PC-3 (cell line): ENCODE measurements around the gene UBE2Q1. TPM values are rescaled to one million over a fixed set of nuclear protein-coding genes. Genes with fewer than 3 reads are reported as not detected.

Experiments
- ATAC-seq: fragments of 200-7000 bp; cut with Tn5 transposase; 2 replicates; pipeline ENCODE4 v1.9.1; 2020; ENCODE audit warnings: mild to moderate bottlenecking, moderate library complexity
- BruUV-seq: library from RNA; stranded (reverse); fragments of 400-500 nt; replicated peaks from 2 replicates; lab custom pipeline; 2021; lab: Mats Ljungman, UMichigan
- CTCF ChIA-PET: fragments of 300-600 bp; sonication (Branson Sonifier 250); formaldehyde crosslinking; loops from one replicate; lab custom pipeline; 2022; ENCODE audit warnings: antibody characterized with exemption; lab: Charles Lee
- POLR2A ChIA-PET: fragments of 300-600 bp; sonication (Branson Sonifier 250); formaldehyde crosslinking; loops from one replicate; lab custom pipeline; 2022; ENCODE audit warnings: antibody characterized with exemption; ENCODE audit not compliant: unreplicated experiment; lab: Charles Lee
- DNase-seq: peaks from one replicate; pipeline ENCODE4 v3.0.0-alpha.2; 2015
- H2AFZ ChIP-seq: fragments of 300-600 bp; sonication (generic); 2 replicates; pipeline ENCODE4 v1.6.0; 2016; ENCODE audit warnings: antibody characterized with exemption, low read length
- H3F3A ChIP-seq: fragments of 300-600 bp; sonication (generic); one replicate; pipeline ENCODE4 v1.6.0; 2017; ENCODE audit warnings: antibody characterized with exemption, low read length, control low read depth, mild to moderate bottlenecking; ENCODE audit not compliant: unreplicated experiment
- H3K27ac ChIP-seq: fragments of 300-600 bp; sonication (generic); 2 replicates; pipeline ENCODE4 v1.5.1; 2016; ENCODE audit warnings: mild to moderate bottlenecking, low read length
- H3K27me3 ChIP-seq: fragments of 300-600 bp; sonication (generic); 2 replicates; pipeline ENCODE4 v1.6.1; 2016; ENCODE audit warnings: low read length, mixed read lengths
- H3K36me3 ChIP-seq: fragments of 300-600 bp; sonication (generic); 2 replicates; pipeline ENCODE4 v1.6.1; 2016; ENCODE audit warnings: low read depth, mixed run types, low read length, mixed read lengths
- H3K4me1 ChIP-seq: fragments of 300-600 bp; sonication (generic); 2 replicates; pipeline ENCODE4 v1.5.1; 2016; ENCODE audit warnings: low read length; ENCODE audit not compliant: insufficient read depth
- H3K4me2 ChIP-seq: fragments of 300-600 bp; sonication (generic); 2 replicates; pipeline ENCODE4 v1.6.0; 2016; ENCODE audit warnings: low read length
- H3K4me3 ChIP-seq: fragments of 300-600 bp; sonication (generic); 2 replicates; pipeline ENCODE4 v1.5.1; 2016; ENCODE audit warnings: mild to moderate bottlenecking, low read length, mixed read lengths
- H3K79me2 ChIP-seq: fragments of 300-600 bp; sonication (generic); 2 replicates; pipeline ENCODE4 v1.6.1; 2017; ENCODE audit warnings: low read length, mixed read lengths
- H3K9ac ChIP-seq: fragments of 300-600 bp; sonication (generic); 2 replicates; pipeline ENCODE4 v1.6.0; 2016; ENCODE audit warnings: mild to moderate bottlenecking, low read length
- H3K9me2 ChIP-seq: fragments of 300-600 bp; sonication (generic); replicated peaks from 2 replicates; pipeline ENCODE4 v1.6.1; 2016; ENCODE audit warnings: mixed run types, low read length, mixed read lengths
- H3K9me3 ChIP-seq: fragments of 300-600 bp; sonication (generic); 2 replicates; pipeline ENCODE4 v1.6.1; 2016; ENCODE audit warnings: low read length, mixed read lengths
- H4K20me1 ChIP-seq: fragments of 300-600 bp; sonication (generic); 2 replicates; pipeline ENCODE4 v1.6.1; 2016; ENCODE audit warnings: low read length, mixed read lengths
- EZH2 ChIP-seq: fragments of 300-600 bp; sonication (generic); IDR thresholded peaks from one replicate; pipeline ENCODE4 v1.6.1; 2017; ENCODE audit warnings: antibody characterized with exemption, mild to moderate bottlenecking, low read length; ENCODE audit not compliant: unreplicated experiment
- EZH2phosphoT487 ChIP-seq: fragments of 300-600 bp; sonication (generic); IDR thresholded peaks from 2 replicates; pipeline ENCODE4 v1.6.1; 2018; ENCODE audit warnings: mild to moderate bottlenecking, antibody characterized with exemption, low read length, borderline replicate concordance
- intact Hi-C: fragments of 100-400 bp; cut with micrococcal nuclease; formaldehyde crosslinking; loops from 2 replicates; pipeline ENCODE4 v1.9.0; 2023
- total RNA-seq: library from RNA; depleted of rRNA; stranded (reverse); fragments of >200 nt; gene quantifications from 2 replicates; pipeline ENCODE4 v1.2.3, GENCODE V29; 2014
- TF ChIP-seq, protein P1 (sequence below): fragments of 300-600 bp; sonication (generic); conservative IDR thresholded peaks from 2 replicates; pipeline ENCODE4 v1.5.1; 2017; ENCODE audit warnings: antibody characterized with exemption, low read depth, mild to moderate bottlenecking, low read length

Gene UBE2Q1
- total RNA-seq, 1 experiment from 2014 or later: 40.0 TPM

- H3K4me2 ChIP-seq: no peak overlapping the region
- no peak overlapping the region for H2AFZ ChIP-seq
- ChIA-PET CTCF (no interaction called here), POLR2A (no interaction called here)
- no peaks in the 10 kb centered on the region for H3K27me3 ChIP-seq
- no peak overlapping the region for H3K27ac ChIP-seq
- no peaks in the 10 kb centered on the region for H3K79me2 ChIP-seq
- no peak overlapping the region for H3K4me3 ChIP-seq
- H3K4me1 ChIP-seq: no peaks in the 10 kb centered on the region
- peaks cover 27% of the 10 kb centered on the region; the same call in 1 of the 2 replicates for H3K36me3 ChIP-seq
- ATAC-seq (no peak), DNase-seq (no peak)
- H3F3A ChIP-seq: no peaks in the 10 kb centered on the region
- H4K20me1 ChIP-seq: no peaks in the 10 kb centered on the region
- no peaks in the 10 kb centered on the region for H3K9me3 ChIP-seq
- BruUV-seq: no TSS peak
- H3K9ac ChIP-seq: no peak overlapping the region
- H3K9me2 ChIP-seq: no peaks in the 10 kb centered on the region
- TF ChIP-seq EZH2phosphoT487 (no peak), EZH2 (no peak)
- TF ChIP-seq, protein P1, sequence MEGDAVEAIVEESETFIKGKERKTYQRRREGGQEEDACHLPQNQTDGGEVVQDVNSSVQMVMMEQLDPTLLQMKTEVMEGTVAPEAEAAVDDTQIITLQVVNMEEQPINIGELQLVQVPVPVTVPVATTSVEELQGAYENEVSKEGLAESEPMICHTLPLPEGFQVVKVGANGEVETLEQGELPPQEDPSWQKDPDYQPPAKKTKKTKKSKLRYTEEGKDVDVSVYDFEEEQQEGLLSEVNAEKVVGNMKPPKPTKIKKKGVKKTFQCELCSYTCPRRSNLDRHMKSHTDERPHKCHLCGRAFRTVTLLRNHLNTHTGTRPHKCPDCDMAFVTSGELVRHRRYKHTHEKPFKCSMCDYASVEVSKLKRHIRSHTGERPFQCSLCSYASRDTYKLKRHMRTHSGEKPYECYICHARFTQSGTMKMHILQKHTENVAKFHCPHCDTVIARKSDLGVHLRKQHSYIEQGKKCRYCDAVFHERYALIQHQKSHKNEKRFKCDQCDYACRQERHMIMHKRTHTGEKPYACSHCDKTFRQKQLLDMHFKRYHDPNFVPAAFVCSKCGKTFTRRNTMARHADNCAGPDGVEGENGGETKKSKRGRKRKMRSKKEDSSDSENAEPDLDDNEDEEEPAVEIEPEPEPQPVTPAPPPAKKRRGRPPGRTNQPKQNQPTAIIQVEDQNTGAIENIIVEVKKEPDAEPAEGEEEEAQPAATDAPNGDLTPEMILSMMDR: no peak
- intact Hi-C loops: no loop called here
Measured at GRCh38 chr1:154577346-154578057, 19.0 kb upstream of the UBE2Q1 start.

DNA sequence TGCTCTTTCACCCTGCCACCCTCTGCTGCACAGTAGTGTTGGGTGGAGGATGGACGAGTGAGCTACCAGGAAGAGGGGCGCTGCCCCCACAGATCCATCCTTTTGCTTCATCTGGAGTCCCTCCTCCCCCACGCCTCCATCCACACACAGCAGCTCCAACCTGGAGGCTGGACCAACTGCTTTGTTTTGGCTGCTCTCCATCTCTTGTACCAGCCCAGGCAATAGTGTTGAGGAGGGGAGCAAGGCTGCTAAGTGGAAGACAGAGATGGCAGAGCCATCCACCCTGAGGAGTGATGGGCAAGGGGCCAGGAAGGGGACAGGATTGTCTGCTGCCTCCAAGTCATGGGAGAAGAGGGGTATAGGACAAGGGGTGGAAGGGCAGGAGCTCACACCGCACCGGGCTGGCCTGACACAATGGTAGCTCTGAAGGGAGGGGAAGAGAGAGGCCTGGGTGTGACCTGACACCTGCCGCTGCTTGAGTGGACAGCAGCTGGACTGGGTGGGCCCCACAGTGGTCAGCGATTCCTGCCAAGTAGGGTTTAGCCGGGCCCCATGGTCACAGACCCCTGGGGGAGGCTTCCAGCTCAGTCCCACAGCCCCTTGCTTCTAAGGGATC lies 17.6 kb upstream of the UBE2Q1 start:
- Histone ChIP-seq H3K9me2 (no peaks in the 10 kb centered on the region), H3K9ac (no peak overlapping the region), H3K4me1 (no peaks in the 10 kb centered on the region), H3K4me2 (no peak overlapping the region), H3K9me3 (no peaks in the 10 kb centered on the region), H3F3A (no peaks in the 10 kb centered on the region), H3K27me3 (no peaks in the 10 kb centered on the region), H3K36me3 (peaks cover 16% of the 10 kb centered on the region; the same call in 1 of the 2 replicates), H4K20me1 (no peaks in the 10 kb centered on the region), H2AFZ (no peak overlapping the region), H3K27ac (no peak overlapping the region), H3K4me3 (no peak overlapping the region), H3K79me2 (no peaks in the 10 kb centered on the region)
- no peak for DNase-seq
- POLR2A ChIA-PET: no interaction called here
- intact Hi-C loops: no loop called here
- no peak for TF ChIP-seq EZH2
- TF ChIP-seq, protein P1: no peak
- no peak for TF ChIP-seq EZH2phosphoT487
- no TSS peak for BruUV-seq
- CTCF ChIA-PET: no interaction called here
- ATAC-seq: no peak
